Measurements from ENCODE around the gene LRP11.

DNA sequence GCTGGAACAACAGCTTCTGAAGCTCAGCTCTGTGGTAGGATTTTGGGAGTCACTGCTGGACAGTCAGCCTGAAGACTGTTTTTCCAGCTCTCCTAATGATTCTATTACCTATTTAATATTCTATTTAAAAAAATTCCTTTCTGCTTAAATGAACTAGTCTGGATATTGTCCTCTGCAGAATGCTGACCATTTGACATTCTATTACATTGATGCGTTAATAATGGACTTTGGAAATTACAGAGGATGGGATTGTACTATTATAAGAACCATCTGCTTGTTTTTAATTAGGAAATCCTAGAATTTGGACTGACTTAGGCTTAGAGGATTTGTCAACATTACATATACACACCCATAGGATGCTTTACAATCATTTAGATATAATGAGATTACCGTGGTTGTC lies 19.7 kb downstream of the LRP11 start:
- TF ChIP-seq, protein P1, sequence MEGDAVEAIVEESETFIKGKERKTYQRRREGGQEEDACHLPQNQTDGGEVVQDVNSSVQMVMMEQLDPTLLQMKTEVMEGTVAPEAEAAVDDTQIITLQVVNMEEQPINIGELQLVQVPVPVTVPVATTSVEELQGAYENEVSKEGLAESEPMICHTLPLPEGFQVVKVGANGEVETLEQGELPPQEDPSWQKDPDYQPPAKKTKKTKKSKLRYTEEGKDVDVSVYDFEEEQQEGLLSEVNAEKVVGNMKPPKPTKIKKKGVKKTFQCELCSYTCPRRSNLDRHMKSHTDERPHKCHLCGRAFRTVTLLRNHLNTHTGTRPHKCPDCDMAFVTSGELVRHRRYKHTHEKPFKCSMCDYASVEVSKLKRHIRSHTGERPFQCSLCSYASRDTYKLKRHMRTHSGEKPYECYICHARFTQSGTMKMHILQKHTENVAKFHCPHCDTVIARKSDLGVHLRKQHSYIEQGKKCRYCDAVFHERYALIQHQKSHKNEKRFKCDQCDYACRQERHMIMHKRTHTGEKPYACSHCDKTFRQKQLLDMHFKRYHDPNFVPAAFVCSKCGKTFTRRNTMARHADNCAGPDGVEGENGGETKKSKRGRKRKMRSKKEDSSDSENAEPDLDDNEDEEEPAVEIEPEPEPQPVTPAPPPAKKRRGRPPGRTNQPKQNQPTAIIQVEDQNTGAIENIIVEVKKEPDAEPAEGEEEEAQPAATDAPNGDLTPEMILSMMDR (IDR thresholded peaks at IDR 0.05) = no peak
- no peak for TF ChIP-seq POLR2A (IDR thresholded peaks at IDR 0.05)

All from adrenal gland (tissue), 5 donors.